GM19193 (cell line): ENCODE measurements around the gene VAV2.

Experiments
- POLR2A ChIP-seq: IDR thresholded peaks from 4 replicates; pipeline ENCODE4 v1.6.1; 2011; ENCODE audit not compliant: insufficient read depth, insufficient read length; ENCODE audit errors: extremely low read depth

VAV2 gene

DNA sequence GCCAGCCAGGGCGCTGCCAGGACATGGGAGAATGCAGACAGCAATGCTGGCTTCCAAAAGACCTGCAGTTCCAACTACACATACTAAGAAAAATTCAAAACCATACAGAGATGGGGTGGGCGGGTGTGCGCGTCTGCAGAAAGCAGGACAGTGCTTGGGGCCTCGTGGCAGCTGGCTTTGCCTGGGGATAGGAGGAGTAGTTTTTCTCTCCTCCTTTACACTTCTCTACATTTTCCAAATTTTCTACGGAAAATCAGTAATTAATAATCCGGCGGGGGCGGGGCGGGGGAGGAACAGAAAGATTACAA lies 210.3 kb downstream of the VAV2 start:
- TF ChIP-seq POLR2A: no peak

DNA sequence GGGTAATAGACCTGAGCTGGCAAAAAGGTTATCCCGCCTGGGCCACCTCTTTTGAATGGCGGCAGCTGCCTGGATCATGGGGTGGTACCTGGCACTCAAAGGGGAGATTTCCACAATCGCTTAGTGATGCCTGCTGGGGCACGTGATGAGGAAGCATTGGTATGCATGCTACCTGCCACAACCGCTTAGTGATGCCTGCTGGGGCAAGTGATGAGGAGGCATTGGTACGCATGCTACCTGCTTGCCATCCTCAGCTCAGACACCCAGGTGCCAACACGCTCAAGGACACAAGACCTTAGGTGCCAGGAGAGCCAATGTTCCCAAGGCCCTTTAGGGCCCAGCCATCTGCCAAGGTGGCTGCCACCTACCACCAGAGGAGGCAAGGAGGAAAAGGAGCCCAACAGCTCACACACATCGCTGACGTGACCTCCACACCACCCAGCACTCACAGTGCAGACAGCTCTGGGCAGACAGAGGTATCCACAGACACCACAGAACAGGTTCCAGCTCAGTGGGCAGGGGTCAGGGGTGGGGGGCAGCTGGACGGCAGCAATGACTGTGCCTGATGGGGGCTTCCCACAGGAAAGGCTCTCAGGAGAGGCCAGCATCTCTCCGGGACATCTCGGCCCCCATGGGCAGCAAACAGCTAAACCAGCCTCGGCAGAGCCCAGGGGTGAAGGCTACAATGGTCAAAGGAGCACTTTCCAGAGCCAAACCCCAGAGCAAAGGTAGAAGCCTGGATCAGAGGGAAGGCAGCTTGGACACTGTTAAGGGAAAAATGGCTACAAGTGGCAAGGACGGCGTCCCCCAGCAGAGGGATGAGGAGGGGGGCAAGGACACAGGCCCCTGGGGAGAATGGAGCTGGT lies 210.9 kb downstream of the VAV2 start:
- no peak for TF ChIP-seq POLR2A

GRCh38 chr9:133780404-133780945 lies 211.6 kb downstream of the VAV2 start:
- TF ChIP-seq POLR2A: no peak

GRCh38 chr9:133779516-133780403 lies 212.4 kb downstream of the VAV2 start:
- no peak for TF ChIP-seq POLR2A

DNA sequence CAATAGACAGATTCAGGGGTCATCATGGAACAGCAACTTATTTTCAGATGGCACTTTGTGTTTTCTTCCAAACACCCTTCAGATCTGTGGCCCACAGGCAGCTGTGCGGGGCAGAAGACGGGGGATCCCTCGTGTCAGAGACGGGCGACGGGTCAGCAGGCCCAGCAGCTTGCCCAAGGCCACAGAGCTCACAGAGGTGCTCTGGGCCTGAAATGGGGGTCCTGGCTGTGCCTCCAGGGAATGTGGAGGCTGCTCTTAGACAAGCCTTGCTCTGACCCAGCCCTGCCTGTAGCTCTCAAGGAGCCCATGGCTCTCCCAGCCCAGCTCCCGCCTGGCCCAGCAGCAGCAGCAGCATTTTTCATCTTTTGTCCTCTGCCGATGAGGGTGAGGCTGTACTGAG lies 213.0 kb downstream of the VAV2 start:
- TF ChIP-seq POLR2A: no peak

DNA sequence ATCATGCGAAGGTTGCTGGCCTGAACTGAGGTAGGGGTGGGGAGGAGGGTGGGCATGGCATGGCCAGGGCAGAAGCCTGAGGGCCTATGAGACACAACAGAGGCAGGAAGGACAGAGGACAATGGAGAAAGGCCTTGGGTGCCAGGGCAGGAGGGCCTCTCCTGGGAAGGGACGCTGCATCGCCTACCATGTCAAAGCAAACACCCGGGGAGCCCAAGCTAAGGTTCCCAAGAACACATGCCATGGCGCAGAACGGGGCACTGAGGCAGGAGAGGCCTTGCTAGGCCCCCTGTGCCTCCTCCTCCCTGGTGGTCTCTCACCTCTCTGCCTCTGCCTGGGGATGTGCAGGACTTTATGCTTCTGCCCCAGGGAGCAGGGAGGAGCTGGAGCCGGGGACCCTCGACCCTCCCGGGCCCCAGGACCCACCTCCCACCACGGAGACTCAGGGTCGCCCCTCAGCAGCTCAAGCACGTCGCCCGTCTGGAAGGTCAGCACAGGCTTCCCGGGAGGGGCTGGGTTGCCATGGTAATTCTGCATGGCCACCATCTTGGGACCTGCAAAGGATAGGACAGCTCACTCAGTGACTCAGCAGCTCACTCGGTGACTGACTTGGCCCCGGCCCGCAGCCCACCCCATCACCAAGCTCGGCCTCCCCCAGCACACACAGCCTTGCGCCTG lies 213.6 kb downstream of the VAV2 start:
- TF ChIP-seq POLR2A: no peak

DNA sequence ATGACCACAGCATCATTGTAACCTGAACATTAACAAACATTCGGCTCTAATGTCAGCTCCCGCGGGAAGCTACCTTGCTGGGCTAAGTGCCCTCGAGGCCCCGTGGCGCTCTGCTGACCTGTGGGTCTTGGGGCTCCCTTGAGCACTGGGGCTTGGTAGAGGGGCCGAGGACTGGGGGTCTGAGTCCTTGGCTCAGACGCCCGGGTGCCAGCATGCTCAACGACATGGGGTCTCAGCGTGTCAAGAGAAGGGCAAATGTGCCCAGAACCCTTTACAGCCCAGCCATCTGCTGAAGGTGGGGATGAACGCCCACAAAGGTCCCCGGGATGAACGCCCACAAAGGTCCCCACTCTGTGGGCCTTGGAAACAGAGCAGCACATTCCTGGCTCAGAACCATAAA lies 214.3 kb downstream of the VAV2 start:
- no peak for TF ChIP-seq POLR2A

DNA sequence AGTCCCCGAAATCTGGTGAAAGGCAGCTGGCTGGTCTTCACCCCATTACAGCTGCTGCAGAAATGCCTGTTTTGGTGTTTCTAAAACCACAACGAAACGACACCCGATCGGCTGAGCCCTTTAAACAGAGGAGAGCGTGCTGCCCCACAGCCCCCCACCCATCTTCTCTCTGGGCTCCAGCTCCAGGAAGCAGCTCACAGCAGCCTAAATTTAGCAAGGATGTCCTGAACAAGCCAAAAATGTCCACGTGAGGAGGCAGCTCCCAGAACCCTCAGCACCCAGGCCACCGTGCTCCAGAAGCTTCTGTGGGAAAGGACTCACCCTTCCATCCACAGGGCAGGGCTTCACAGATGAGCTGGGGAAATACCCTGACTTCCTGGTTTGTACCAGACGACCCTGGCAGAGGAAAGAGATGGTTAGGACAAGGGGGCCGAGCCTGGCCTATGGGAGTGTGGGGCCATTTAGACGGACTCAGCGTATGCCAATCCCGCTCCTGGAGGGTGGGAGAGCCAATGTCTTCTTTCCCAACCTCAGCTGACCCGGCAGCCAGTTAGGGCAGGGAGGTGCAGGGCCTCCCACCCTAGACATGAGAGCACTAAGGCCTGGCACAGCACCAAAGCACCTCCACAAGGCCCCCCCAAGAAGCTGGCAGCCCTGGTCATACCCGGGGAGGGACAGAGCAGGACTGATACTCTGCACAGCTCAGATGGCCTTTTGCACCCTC lies 214.9 kb downstream of the VAV2 start:
- TF ChIP-seq POLR2A: no peak

DNA sequence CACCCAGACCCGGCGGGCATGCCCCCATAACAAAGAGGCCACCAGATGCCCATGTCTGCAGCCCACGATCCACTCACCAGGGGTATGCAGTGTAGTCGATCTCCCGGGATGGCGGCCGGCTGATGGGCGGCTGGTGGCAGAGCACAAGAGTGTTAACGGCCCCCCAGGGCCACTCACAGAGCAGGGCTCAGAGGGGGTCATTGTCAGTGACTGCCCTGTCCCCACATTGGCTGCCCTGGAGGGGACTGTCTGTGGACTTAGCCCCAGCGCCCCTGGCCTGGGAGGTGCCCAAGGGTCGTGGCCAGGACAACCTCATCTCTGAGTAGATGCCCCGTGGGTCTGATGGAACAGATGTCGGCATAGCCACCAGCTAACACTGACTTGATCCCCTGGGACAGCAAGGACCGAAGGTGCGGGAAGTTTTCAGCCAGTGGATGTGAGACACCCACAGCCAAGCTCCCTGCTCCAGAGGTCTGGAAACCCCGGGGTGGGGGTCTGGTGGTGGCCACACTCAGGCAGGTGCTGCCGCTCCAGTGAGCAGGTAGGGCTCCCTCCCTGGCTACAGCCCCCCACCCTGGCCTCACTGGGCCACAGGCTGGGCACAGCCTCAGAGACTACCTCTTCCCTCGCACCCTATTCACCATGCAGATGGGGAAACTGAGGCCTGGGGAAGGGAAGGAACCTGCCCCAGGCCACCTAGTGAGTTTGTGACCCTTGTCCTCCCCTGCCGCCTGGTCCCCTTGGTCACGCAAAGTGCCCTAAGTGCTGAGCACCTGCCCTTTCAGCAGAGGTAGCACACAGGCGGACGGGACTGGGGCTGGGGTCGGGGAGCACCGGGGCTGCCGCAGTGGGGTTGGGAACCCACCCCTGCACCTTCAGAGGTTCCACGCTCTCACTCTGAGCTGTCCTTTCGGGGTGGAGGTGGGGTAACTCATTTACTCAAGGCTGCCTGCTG lies 215.9 kb downstream of the VAV2 start:
- TF ChIP-seq POLR2A: no peak

DNA sequence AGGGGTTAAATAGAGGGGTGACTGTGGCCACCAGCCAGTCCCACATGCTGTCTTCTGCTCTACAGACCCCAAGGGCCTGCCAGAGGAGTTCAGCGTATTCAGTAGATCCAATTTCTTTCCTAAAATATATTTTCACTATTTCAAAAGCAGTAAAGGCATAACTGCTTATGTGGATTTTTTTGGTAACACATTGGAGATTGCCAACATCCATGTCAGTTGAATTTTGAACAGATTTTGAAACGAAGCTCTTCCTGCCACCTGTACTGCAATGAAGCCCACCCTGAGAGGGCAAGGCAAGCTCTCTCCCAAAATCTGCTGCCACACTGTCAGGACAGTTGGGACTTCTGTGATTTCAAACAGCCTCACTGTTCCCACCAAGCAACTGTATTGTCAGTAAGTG lies 216.8 kb downstream of the VAV2 start:
- no peak for TF ChIP-seq POLR2A

DNA sequence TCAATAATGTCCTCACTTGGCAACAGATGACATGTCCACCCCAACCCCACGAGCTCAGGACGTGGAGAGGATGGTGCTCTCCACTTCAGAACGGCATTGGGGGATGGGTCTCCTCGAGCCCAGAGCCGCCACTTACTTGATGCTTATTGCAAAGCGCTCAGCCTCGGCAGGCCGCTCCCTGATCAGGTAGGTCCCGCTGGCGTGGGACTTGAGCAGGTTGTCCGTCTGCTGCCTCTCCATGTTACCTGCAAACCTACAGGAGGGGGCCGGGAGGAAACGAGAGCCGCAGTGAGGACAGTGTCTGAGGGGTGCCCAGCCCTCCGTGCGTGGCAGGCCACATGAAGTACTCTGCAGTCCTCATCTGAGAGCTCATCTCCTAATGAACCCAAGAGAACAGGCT lies 217.3 kb downstream of the VAV2 start:
- no peak for TF ChIP-seq POLR2A

DNA sequence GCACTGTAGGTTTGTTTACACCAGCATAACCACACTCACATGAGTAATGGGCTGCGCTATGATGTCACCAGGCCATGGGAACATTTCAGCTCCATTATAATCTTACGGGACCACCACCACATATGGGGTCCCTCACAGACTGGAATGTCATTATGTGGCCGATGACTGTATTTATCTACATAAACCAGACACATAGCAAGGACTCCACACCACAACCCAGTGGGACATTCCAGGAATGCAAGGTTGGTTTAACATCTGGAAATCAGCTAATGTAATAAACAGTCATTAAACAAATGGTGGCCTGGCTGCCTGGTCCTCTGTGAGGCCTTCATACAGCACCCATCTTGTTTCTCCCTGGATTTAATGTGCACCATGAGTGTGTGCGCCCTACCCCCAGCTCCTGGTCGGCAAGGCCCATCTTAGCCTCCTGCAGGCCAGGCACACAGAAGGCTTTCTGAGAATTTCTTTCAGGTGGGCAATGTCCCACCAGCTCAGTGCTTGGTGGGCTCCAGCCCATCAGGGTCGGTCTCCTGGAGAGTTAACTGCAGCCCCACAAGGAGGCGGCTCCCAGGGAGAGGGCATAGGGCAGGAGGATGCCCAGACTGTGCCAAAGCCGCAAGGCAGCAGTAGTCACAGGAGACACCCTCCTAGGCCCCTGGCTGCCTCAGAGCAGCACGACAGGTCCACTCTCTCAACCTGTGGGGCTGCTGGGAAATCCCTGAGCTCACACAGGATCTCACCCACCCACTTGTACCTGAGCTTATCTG lies 218.1 kb downstream of the VAV2 start:
- no peak for TF ChIP-seq POLR2A

GRCh38 chr9:133772581-133772980 lies 219.5 kb downstream of the VAV2 start:
- TF ChIP-seq POLR2A: no peak
